SK-N-DZ (cell line): ENCODE measurements around the gene ATXN1.

Experiments used
- DNase-seq: peaks from one replicate; pipeline ENCODE4 v3.0.0-alpha.2; 2015; ENCODE audit warnings: low spot score

ATXN1 gene

DNA sequence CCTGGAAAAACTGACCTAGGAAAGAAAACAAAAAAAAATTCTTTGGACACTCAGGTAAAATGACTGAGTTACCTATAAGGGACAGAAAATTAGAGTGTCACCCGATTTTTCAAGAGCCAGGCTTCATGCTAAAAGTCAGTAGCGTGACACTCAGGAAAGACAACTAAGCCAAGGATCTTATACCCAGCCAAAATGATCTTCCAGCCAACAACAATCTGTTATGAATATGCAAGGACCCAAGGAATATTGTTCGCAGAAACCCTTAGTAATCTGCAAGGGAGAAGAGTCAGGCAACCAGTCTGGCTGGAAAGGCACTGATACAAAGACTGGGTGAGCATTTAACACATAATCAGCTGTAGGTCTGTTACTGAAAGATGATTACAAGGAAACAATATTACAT is 319.2 kb downstream of the ATXN1 start:
- DNase-seq, result no peak

DNA sequence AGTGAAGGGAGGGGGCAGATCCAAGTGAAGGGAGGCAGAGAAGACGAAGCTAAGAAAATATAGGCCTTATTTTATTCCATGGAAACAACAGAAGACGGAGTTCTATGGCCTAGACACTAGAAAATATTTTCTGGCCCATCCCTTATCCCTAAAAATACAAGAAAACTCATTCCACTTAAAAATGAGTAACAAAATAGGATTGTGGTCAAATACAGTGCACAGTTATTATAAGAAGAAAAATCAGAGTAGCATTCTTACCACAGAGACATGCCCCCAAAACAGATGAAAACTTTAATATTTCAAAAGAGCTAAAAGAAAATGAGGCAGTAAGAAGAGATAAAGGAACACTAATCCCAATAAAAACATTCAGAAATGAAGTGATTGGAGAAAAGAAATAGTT is 320.0 kb downstream of the ATXN1 start:
- no peak for DNase-seq

DNA sequence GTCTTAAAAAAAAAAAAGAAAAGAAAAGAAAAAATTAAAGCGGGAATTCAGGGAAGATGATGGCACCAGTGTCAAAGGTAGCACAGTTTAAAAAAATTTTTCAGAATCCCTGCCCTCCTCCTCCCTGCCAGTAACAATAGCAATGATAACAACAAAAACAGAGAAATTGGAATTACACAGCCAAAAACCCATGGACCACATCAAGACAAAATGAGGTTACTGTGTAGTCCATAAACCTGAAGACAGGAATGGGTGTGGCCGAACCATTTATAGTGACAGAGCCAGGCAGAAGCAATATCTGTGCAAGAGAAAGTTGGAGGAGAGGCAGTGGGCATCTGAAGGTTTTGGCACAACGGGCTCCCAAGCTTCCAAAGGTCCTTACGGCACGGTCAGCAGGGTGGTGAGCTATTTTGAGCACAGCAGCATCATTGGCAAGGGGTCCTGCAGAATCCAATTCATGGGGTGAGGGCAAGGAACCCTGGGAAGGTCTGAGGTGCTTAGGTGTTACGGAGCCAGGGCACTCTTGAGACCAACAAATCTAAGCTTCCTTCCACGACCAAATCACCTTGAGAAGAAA is 320.5 kb downstream of the ATXN1 start:
- no peak for DNase-seq

DNA sequence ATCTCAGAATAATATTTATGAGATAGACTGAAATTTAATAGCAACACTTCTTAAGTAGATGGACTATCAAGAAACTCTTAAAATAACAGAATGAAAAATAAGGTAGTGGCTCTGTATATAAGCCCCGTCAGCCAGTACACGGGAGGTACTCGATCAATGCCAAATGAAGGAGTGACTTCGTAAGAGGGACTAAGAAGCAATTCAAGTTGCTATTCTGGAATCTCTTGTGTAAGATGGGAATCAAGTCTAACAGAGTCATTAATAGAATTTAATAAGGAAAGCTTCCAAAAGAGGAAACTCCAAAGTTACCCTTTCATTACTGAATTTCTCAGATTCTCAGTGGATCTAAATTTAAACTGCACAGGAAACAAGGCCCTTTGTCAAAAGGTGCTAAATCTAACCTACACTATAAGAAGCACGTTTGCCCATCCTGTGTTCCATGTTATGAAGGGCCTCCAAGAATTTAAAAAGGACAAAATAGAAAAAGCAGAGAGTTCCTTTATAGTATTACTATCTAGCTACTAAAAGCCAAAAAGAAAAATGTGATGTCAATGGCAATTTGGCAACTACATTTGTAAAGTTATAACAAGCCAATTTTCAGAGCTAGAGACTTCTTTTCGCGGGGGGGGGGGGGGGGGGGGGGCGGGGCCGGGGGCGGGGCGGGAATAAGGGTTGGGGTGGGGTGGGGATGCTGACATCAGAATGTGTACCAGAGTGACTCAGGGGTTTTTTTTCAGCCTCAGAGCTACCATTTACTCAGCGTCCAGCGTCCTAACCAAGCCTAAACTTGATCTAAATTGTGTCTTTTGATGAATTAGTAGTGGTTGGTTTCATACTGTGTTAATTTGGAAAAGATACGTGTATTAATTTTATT is 322.3 kb downstream of the ATXN1 start:
- no peak for DNase-seq

DNA sequence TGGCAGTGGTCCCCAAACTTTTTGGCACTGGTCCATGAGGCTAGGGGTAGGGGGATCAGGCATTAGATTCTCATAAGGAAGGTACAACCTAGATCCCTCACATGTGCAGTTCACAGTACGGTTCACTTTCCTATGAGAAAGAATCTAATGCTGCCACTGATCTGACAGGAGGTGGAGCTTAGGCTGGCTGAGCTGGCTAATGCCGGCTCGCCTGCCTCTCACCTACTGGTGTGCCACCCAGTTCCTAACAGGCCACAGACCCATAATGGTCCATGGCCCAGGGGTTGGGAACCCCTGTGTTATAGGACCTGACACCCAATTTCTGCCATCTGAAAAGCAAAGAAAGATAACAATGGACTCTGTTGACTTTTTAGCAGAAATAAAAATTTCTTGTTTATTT is 323.3 kb downstream of the ATXN1 start:
- no peak for DNase-seq

DNA sequence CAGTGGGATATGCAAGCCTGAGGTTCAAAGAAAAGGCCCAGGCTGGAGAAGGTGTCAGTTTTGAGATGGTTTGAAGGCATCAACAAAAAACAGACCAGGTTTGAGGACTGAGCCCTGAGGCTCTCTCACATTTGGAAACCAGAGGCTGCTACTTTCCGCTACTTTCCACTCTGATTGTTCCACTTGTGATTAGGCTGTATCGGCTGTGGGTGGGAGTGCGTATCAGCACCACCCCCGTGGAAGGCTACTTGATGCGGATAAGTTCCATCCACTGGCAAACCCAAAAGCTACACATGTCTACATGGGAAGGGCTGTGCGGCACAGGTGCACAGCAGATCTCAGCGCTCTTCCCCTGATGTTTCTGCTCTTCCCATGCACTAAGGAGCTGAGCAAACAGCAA is 324.2 kb downstream of the ATXN1 start:
- no peak for DNase-seq

DNA sequence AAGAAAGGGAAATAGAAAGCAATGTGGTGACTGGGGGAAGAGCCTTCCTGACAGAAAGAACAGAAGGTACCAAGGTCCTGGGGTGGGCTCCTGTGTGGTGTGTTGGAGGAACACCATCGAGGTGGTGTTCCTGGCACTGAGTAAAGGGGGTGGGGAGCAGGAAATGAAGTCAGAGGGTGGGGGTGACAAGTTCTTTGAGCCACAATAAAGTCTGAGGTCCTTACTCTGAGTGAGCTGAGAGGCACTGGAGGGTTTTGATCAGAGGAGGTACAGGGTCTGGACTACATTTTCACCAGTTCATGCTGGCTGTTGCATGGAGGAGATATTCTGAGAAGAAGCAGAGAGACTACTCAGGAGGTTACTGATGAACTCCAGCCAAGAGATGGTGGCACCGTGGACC is 324.7 kb downstream of the ATXN1 start:
- no peak for DNase-seq

DNA sequence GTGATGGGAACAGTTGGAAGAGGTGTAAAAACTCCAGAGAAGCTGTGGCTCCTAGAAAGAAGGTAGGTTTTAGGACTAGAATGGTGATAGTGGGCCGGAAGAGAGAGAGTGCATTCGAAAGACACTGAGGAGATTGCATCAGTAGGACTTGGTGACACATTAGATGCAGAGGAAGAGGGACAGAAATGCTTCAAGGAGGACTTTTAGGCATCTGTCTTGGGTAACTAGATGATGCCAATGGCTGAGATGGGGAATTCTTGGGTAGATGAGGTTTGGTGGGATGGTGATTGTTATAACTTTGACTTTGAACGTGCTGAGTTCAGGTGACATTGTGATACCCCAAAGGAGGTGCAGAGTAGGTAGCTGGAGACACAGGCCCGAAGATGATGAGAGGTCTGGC is 326.4 kb downstream of the ATXN1 start:
- DNase-seq, result no peak

DNA sequence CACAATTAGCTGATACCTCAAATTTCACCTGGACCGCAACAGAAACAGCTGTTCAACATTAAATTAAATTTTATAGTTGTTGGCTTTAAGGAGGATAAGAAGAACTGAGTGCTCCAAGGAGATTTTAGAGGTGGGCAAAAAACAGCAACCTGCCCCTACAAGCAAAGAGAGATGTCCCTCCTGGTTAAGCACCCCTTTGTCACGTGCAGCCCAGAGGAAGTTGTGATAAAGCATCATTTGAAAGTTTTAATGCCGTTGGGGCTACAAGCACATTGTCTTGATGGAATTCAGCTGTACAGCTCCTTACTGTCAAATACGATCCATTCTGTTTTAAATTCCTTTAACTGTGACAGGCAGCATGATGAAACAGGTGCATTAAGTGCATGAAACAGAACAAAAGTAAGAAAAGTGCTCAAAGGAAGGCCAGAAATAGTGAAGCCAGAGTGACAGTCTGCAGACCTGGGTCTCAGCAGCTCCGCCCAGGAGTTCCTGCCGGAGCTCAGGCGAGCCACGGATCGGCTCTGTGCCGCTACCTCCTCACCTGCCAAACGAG is 327.8 kb downstream of the ATXN1 start:
- DNase-seq, result no peak

DNA sequence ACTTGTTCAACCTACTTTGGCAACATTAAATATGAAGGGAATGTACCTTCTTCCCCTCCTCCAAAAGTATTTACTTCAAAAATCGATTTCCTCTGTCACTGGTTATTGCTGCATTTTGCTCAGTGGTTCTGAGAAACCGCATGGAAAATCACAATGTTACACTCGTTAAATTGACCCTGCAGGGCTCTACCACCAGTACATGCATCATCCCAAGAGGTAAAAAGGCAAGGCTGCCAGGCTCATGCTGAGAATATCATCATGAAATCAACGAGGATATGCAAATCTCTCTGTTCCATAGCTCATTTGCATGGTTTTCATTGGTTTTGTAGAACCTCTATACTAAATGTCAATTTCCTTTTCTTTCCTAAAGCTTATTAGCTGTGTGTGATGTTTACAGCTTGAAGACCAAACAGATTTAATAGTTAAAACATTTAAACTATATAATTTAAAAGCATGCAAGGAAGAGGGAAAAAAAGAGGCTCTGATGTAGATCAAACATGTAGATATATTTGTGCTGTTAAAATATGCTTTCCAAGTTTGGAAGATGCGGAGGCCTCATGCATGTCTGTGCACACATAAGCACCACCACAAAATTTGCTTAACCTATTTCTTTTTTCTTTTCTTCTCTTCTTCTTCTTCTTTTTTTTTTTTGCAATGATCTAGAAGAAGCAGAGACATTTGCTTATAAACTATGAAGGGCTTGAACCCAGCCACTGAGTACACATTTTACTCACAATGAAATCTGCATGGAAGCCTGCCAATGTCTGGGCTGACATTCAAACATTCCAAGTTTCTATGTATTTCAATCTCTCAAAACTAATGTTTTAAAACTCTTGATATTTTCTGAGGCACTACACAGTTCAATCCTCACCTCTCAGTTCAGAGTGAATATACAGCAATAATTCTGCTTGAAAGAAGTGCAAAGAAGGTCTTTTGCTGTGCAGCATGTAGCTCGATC is 328.9 kb downstream of the ATXN1 start:
- no peak for DNase-seq

DNA sequence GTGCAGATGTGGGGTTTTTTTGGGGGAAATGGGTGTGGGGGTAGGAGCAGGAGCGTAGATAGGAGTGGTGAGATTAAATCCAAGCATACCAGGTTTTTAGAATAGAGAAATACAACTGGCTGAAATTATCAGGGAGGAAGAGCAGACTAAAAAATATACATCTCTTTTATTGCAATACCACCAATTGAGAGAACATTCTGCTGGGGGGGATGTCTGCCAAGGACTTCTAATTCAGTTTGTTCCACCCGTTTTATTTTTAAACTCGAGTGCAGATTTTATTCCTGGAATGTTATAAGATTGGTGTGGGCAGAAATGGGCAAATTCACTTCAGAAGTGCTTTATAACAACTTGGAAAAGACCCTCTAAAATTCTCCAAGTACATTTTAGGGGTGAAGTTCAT is 330.2 kb downstream of the ATXN1 start:
- DNase-seq, result no peak

DNA sequence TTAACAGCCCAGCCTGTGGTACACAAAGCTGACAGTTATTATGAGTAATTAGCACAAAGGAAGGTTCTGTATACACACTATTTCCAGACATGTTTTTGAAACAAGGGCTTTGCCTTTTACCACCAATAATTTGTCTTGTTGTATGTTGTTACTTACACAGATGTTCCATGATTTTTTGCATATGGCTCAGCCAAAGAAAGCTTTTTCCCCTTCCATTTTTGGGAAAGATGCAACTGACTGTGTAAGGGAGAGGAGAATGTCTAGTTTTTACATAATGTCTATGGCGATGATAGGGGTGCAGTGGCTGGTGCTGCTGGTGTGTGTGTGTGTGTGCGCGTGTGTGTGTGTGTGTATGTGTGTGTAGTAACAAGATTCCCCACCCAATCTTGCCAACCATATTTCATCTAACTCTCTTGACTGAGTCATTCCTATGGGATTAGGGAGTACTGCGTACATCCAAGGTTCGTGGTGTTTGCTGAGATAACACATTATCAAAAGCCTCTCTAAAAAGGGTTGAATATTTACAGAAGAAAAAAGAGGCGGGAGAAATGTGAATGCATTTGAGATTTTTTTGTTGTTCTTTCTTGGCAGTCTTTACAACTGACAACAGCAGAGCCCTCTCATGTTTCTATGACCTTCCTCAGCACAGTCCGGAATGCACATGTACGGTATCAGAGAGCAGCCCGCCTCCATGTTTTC is 330.7 kb downstream of the ATXN1 start:
- no peak for DNase-seq

DNA sequence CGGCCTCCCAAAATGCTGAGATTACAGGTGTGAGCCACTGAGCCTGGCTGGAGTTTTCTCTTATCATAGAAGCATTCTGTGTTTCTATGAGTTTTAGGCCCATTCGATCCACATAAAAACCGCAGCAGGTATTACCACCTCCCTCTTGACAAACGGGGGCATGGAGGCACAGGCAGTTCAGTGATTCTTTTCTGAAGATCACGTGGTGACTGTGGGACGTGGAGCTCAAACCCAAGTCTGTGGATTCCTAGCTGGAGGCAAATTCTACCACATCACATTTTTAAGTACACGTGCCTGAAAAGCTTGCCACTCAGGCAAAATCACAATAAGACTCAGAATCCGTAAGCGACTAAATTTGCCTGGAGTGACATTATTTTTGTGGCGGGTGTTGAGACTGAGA is 331.6 kb downstream of the ATXN1 start:
- DNase-seq, result no peak

DNA sequence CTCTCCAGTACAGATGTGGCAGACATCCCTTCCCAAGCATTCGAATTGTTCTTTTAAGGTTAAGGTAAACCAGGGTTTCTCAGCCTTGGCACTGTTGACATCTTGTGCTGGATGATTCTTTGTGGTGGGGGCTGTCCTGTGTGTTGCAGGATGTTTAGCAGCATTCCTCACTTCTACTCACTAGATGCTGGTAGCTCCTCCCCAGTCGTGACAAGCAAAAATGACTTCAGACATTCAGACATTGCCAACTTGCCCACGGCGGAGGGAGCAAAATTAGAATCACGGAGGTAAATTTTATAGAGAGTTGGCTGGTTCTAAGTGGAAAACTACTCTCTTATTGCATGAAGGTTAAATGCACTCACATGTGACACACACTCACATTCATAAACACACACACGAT is 334.1 kb downstream of the ATXN1 start:
- no peak for DNase-seq

DNA sequence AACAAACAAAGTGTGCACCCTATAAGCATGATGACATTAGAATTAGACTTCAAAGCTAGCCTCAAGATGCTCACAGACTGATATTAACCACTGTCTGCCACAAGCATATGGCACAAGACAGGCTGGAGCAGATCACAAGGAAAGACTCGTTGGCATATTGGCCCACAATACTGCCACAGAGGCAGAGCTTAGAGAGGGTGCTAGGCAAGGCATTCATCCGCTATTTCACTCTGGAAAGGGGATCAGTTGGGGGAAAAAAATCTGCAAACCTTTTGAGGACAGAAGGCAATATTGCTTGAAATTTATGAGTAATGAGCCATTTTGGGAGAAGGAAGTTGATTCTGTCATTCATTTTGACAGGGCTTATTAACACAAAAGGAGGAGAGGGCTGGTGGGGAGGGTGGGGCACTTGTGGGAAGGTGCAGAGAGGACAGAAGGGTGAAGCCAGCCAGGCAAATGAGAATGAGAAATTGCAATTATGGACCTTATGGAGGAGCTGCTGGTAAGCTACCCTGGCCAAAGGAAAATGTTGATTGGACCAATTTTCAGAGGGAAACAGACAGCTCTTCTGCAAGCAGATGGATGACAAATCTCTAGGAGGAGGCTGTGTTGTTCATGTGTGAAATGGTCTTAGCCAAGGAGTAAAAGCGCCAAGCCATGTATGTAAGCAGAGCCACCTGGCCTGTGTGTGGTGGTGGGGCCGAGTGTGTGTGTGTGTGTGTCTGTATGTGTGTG is 335.2 kb downstream of the ATXN1 start:
- DNase-seq, result no peak

DNA sequence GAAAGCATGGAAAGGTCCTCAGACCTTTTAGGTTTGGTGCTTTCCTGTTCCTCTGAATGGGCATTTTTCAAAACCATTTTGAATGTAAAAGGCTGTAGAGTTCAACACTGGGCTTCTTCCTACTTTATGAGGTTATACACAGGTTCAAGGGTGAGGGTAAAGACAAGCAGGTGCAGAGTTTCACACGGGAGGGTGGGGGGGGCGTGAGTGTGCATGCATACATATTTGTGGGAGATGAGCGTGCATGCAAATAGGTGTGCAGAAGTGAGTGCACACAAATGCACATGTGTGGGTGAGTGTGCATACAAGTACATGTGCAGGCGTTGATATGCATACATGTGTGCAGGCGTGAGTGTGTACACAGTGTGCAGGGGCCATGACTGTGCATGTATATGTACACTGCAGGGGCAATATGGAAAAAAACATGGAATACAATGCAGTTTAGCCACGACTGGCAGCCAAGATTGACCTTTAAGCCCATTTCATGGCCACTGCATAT is 339.7 kb downstream of the ATXN1 start:
- no peak for DNase-seq

DNA sequence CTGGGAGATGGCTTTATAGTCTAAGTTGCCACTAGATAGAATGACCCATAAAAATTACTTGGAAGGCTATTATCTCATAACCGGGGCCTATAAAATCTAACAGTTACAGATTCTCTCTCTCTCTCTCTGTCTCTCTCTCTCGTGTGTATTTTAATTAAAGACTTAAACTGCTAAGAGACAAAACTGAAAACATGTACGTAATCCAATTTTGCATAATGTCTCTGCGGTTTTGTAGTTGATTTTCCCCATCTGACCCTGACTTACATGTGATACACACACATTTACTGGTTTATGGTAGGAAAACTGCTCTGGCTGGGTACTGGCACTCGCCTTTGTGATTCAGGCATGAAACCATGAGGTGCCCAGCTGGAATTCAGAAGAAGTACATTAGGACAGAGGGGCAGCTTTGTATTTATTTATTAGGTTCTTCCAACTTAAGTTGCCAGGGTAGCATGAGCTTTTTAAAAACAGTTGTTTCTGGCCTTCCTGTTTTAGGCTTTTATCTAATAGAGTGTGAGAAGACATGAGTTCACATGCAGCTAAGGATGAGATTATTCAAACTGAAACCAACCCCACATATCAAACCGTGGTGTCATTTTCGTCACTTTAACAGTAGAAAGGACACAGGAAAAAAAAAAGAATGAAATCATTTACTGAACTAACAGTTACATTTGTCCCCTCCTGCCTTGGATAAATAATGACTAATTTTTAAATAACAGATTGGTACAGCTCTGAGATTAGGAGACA is 340.4 kb downstream of the ATXN1 start:
- no peak for DNase-seq

DNA sequence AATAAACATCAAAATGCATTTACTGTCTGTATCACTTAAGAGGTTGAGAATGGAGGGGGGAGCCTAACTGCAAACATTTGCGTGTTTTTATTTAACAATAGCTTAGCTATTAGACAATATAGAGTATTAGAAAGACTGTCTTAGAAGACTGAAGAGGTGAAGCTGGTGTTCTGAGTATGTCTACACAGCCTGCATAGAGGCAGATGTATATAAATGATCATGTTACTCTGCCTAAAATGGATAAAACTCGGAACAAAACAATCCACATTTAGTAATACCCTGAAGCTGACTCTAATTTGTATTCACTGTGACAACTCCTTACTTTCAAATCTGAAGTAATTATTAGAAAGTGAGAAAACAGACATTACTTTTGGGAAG is 340.9 kb downstream of the ATXN1 start:
- no peak for DNase-seq

DNA sequence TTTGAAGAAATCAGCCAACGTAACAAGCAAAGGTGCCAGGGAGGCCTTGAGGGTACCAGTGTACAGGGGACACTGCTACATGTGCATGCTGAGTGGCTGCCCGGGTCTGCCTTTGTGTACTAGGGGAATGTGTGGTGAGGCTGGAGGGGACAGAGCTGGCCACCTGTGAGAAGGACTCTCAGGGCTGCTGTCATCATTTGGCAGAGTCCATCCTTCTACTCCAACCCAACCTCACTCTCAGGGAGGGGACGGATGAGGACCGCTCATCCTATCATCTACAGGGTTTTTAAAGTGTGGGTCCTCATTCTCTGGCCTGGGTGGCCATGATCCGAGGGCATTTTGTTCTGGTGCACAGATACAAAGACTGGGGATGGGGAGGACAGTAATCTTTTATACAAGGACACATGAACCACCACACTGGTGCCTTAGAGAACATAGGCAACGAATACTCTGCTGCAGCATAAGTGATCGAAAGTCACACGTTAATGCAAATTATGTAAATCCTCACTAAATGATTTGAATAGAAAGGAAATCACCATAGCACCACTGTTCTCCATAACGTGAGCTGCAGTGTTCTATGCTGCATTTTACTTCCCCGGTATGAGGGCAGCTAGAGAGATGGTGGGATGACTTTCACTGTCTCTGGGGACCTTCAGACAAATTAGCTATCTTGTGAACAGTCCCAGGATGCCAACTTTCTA is 341.5 kb downstream of the ATXN1 start:
- no peak for DNase-seq
